Body of pancreas (tissue), 4 donors: ENCODE measurements around the gene ZNF747.

ENCODE experiments used
- POLR2A ChIP-seq, 3 donors: fragments of 450-650 bp; IDR thresholded peaks; one replicate each; pipeline ENCODE4 v1.6.1; 2016; ENCODE audit warnings: antibody characterized with exemption in 3 of 3, mild to moderate bottlenecking in 2 of 3
- TF ChIP-seq, protein P1 (sequence below), 7 experiments: fragments of 450-650 bp in 4 of 7; fragments of 200-600 bp in 3 of 7; sonication (generic) in 3 of 7; IDR thresholded peaks; one replicate each; pipeline ENCODE4 v1.5.1; 2016 to 2019; ENCODE audit warnings: antibody characterized with exemption in 7 of 7

DNA sequence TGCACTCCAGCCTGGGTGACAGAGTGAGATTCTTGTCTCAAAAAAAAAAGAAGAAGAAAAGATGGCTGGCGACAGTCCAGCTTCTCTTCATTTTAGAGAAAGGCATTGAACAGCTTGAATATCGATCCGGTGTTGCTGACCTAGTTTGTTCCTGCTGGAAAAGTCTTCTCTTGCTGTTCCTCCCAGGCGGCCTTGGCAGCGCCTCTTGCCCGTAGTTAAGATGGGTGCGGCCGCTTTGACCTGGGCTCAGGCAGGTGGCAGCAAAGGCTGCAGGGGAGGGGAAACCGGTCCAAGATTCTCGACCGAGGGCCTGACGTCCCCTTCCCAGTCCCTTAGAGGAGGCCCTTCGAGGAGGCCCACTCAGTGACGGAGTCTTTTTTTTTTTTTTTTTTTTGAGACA is 27.4 kb upstream of the ZNF747 start:
- TF ChIP-seq, protein P1, sequence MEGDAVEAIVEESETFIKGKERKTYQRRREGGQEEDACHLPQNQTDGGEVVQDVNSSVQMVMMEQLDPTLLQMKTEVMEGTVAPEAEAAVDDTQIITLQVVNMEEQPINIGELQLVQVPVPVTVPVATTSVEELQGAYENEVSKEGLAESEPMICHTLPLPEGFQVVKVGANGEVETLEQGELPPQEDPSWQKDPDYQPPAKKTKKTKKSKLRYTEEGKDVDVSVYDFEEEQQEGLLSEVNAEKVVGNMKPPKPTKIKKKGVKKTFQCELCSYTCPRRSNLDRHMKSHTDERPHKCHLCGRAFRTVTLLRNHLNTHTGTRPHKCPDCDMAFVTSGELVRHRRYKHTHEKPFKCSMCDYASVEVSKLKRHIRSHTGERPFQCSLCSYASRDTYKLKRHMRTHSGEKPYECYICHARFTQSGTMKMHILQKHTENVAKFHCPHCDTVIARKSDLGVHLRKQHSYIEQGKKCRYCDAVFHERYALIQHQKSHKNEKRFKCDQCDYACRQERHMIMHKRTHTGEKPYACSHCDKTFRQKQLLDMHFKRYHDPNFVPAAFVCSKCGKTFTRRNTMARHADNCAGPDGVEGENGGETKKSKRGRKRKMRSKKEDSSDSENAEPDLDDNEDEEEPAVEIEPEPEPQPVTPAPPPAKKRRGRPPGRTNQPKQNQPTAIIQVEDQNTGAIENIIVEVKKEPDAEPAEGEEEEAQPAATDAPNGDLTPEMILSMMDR (IDR thresholded peaks at IDR 0.05): no peak
- TF ChIP-seq POLR2A (IDR thresholded peaks at IDR 0.05): no peak
